Measurements from ENCODE around the gene MITF. TPM values are rescaled to one million over a fixed set of nuclear protein-coding genes. Genes with fewer than 3 reads are reported as not detected.

The MITF gene
- total RNA-seq, 4 donors from 2014 or later, result 1.6 to 22.5 (median 6.6) TPM

DNA sequence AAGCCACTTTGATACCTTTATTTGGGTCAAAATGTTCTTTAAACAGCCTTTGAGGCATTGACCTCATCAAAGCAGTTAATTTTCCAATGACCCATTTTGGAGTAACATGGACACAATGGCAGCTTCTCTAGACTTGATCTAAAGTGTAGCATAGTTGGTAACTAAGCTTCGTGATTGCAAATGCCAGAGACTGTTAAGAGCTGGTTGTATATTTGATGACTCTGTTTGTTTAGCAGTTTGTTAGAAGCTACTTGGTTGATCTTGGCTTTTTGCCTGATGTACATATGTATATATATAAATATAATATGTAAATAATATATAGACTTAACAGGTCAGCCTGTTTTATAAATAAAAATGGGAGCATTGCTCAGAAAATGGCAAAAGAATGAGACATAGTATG, 68.4 kb downstream of the MITF start:
- intact Hi-C loops (cut with DNase I), result no loop called here
- no peaks in the 10 kb centered on the region for H3K36me3 ChIP-seq
- DNase-seq, result no peak
- no peak overlapping the region for H3K4me3 ChIP-seq
- TF ChIP-seq CTCF (IDR thresholded peaks at IDR 0.05) (no peak), POLR2A (IDR thresholded peaks at IDR 0.05) (no peak)
- H3K27ac ChIP-seq, result no peak overlapping the region
- H3K9me3 ChIP-seq, result no peaks in the 10 kb centered on the region
- 81 to 94% methylated on average over 1 of the region's 1 CpG for WGBS, 2 donors
- H3K4me1 ChIP-seq, result peaks cover 0 to 19% (median 0%) of the 10 kb centered on the region in 3 donors
- no peaks in the 10 kb centered on the region for H3K27me3 ChIP-seq

- Histone ChIP-seq H3K4me3 (no peak overlapping the region), H3K4me1 (peaks cover 0 to 16% (median 0%) of the 10 kb centered on the region in 3 donors), H3K36me3 (no peaks in the 10 kb centered on the region), H3K27me3 (no peaks in the 10 kb centered on the region), H3K9me3 (no peaks in the 10 kb centered on the region), H3K27ac (no peak overlapping the region)
- intact Hi-C loops (cut with DNase I), result no loop called here
- WGBS, 2 donors, result 70 to 79% methylated on average over 1 of the region's 1 CpG
- no peak for DNase-seq
- TF ChIP-seq CTCF (IDR thresholded peaks at IDR 0.05), result no peak
Observed at GRCh38 chr3:69809076-69809835, 70.0 kb downstream of the MITF start.

- no peaks in the 10 kb centered on the region for H3K9me3 ChIP-seq
- H3K4me3 ChIP-seq, result no peak overlapping the region
- H3K36me3 ChIP-seq, result no peaks in the 10 kb centered on the region
- intact Hi-C loops (cut with DNase I), result no loop called here
- TF ChIP-seq CTCF (IDR thresholded peaks at IDR 0.05) (no peak), POLR2A (IDR thresholded peaks at IDR 0.05) (no peak)
- WGBS, 2 donors, result 65% methylated on average over 4 of the region's 4 CpGs
- H3K27me3 ChIP-seq, result no peaks in the 10 kb centered on the region
- peaks cover 0 to 22% (median 0%) of the 10 kb centered on the region in 3 donors for H3K4me1 ChIP-seq
- no peak for DNase-seq
- H3K27ac ChIP-seq, result no peak overlapping the region
Observed at GRCh38 chr3:69811452-69812401, 72.5 kb downstream of the MITF start.

GRCh38 chr3:69815970-69816369, 76.7 kb downstream of the MITF start:
- Histone ChIP-seq H3K36me3 (no peaks in the 10 kb centered on the region), H3K27ac (no peak overlapping the region), H3K4me1 (peaks cover 5 to 40% (median 10%) of the 10 kb centered on the region in 3 donors), H3K27me3 (no peaks in the 10 kb centered on the region), H3K9me3 (no peaks in the 10 kb centered on the region), H3K4me3 (no peak overlapping the region)
- WGBS, 2 donors, result 20 to 33% methylated on average over 1 of the region's 1 CpG
- intact Hi-C loops (cut with DNase I), result no loop called here
- DNase-seq, result no peak
- no peak for TF ChIP-seq CTCF (IDR thresholded peaks at IDR 0.05)
- TF ChIP-seq POLR2A (IDR thresholded peaks at IDR 0.05), result no peak

- Histone ChIP-seq H3K27ac (no peak overlapping the region), H3K27me3 (no peaks in the 10 kb centered on the region), H3K4me3 (no peak overlapping the region), H3K36me3 (no peaks in the 10 kb centered on the region), H3K9me3 (no peaks in the 10 kb centered on the region), H3K4me1 (peaks cover 8 to 43% (median 15%) of the 10 kb centered on the region in 3 donors)
- WGBS, 2 donors, result 98 to 100% methylated on average over 2 of the region's 2 CpGs
- intact Hi-C loops (cut with DNase I), result no loop called here
- TF ChIP-seq CTCF (IDR thresholded peaks at IDR 0.05) (no peak), POLR2A (IDR thresholded peaks at IDR 0.05) (no peak)
- no peak for DNase-seq
Observed at GRCh38 chr3:69817988-69818387, 78.7 kb downstream of the MITF start.

Data from esophagus squamous epithelium (tissue), 5 donors.